ENCODE data around the gene KIDINS220.

The KIDINS220 gene

DNA sequence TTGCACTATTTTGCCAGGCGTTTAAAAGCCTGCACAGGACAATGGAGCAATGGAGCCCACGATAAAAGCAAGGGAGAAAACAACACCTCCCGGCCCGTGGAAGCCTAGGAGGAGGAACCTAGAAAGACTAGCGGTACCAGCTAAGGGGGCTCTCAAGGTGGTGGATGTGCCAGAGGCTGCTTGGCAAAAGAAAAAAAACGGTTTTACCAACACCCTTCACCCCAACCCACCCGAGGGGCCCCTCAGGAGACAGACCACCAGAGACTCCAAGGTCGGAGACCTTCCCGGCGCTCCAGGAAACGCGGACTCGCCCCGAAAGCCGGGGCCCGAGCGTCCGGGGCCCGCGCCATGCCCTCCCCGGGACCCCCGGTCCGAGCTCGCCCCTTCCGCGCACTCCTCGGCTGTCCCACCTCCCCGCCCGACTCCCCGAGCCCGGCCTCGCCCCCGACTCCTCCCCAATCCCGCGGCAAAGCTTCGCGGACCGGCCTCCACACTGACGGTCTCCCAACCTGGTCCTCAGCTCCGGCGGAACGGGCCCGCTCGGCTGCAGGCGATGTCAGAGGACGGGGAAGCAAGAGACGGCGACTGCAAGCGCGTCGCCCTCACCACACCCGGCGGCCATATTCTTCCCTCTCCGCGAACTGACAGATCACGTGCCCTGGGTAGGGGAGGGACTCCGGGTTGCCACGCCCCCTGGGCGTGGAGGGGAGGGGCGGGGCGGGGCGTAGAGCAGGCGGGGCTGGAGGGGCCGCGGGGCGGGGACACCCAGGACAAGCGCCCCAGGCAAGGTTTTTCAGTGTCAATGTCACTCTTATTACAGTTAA, at the start of gene KIDINS220:
Gene KIDINS220 (minus strand): TSS at position 643 of the 824 bp plus-strand sequence. CDS start 10,520 bp downstream, outside the sequence.
- DNase-seq: peak; percentile 31

DNA sequence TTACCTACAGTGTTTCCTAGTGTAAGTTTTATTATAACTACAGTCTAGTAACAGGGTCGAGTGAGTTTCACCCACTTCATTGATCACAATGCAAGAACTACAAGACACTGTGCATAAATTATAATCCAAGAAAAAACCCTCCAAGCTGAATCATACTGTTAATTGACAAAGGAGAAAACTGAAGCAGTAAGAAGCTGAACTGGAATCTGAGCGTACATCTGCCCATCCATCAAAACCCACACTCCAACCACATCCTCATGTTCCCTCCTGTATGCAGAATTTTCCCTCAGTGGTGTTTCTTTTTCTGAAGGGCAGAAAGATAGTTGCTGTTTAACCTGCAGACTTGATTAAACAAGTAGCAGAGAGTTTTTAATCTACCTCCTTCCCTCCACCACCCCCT, 49.5 kb upstream of the KIDINS220 start:
- DNase-seq: no peak

DNA sequence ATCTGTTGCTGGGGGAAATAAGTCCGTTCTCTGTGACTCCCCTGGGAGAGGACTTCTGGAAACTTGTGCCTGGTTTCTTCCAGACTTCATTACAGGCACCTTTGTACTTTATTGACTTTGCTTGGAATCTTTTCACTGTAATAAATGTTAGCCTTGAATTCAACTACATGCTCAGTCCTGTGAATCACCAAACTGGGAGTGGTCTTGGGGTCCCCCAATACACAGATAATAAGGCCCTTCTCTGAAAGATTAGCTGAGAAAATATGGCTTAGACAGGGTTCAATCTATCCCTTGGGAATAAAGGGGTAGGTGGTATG, 48.7 kb upstream of the KIDINS220 start:
- no peak for DNase-seq

DNA sequence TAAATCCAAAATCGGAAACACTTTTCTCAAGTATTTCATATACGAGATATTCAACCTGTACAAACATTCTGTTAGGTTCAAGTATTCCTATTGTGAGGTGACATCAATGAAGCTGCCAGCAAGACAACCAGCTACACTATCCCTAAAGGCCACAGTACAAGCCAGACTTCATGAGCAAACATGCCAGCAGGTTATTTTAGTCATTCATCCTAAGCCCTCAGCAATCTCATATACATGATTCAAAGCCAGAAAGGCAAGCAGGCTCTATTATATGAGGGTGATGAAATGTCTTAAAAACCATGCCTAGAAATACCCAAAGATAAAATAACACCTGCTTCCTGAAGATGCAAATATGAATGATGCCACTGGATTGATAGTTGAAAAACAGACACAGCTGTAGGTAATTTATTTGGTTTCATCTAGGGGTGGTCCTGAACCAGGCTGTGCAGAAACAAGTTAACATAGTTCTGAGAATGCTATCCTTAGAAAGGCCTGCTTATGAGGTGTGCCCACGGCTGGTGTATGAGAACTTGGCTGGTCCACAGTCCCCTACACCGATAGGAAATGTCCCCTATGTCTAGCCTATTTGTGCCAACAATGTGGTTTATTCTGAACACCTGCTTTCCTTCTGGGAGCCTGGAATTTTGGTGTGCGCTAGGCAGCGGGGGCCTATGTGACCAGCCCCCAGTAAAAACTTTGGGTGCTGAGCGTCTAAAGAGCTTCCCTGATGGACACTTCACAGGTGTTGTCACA, 48.2 kb upstream of the KIDINS220 start:
- no peak for DNase-seq

DNA sequence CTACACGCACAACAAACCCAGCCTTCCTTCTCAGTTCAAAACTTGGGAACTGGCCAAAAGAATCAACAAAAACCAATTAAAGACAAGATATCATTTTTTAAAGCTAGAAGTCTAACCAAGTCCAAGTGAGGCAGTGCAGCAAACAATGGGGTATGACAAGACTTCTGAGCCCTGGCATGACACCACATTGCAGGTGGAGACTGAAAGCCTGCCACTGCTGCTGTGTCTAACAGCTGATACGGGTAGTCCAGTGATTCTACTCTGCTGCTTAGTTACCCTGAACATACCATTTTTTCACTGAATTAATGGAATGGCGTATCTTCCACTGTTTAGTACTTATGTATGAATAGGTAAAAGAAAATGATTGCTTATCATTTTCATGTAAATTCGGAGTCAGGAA, 47.4 kb upstream of the KIDINS220 start:
- DNase-seq: no peak

DNA sequence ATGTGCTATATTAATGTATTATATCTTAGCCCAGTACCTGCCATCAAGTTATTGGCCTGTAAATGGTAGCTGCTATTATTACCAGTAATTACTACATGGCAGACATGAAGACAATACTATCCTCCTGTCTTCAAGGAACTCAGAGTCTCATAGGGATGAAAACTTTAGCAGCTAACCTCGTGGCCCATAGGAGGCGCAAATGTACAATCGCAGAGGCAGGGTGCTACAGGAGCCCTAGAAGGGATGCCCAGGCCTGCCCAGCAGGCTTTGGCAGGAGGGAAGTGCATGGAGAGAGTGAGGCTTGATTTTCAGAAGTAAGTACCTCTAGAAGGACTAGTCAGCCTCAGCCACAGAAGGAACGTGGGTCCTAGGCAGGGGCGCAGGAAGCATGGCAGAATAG, 44.7 kb upstream of the KIDINS220 start:
- no peak for DNase-seq

DNA sequence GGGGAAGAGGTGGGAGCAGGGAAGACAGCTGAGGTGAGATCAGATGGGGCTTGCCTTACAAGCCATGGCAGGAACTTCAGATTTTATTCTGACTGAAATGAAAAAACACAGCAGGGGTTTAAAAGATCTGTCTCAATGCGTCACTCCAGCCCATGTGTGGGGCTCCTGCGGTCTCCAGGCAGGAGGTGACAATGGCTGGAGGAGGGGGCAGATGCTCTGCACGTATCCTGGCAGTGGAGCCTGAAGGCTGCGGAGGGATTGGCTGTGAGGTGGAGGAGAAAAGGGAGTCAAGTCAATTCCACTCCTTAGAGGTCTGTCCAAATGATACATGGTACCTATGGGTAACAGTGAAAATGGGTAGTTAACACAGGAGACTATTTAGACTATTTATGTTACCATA, 40.5 kb upstream of the KIDINS220 start:
- DNase-seq: no peak

DNA sequence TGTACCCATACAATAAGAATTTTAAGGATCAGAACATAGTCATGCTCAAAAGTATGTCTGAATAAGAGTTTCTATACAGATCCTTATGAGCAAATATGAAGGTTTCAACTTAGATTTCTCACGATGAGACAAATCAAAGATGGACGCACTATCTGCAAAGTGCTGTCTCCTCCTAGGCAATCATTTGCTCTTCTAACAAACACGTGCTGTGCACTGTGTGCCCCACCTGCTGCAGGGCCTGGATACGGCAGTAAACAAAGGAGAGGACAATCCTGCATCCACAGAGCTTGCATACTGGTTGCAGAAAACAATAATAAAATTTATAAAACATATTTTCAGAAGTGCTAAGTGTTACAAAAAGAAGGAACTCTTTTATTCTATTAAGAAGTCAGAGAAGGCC, 39.9 kb upstream of the KIDINS220 start:
- DNase-seq: no peak

DNA sequence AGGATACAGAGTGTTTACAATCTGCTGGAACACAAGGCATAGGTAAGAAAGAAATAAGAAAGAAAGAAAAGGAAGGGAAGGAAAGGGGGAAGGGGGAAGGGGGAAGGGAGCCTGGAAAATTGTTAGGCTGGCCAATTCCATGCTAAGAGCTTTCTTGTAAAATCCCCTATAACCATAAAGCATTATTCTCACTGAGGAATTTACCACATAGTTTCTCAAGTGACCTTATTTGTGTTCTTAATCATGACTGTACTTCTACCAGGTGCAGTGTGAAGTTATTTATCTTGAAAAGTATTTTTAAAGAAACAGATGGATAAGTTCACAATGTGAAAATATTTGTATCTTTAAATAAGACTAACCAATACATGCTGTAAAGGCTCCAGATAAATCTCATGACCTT, 39.2 kb upstream of the KIDINS220 start:
- no peak for DNase-seq

DNA sequence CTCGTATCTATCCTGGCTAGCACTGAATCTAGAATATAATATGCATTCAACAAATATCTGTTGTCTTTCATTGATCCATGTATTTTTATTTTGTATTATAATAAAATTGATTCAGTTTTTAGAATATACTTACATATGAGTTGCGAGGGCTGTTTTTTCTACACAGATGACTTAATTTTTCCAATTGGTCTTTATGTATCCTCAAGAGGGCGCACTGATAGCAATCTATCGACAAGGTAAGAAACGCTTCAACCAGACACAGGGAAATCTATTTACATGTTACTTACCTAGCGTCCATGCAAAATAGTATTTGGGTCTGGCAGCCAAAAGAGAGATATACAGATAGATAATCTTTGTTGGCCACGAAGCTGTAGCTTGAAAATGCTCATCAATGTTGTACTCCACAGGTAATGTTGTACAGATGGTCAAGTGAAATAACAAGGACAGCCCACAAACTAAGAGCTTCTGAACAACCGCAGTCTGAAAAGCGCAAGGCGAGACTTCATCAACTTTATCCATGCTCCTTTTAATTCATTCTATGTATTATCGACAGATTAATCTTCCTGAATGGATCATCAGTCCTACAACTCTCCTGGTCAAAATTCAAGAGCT, 35.5 kb upstream of the KIDINS220 start:
- DNase-seq: no peak

DNA sequence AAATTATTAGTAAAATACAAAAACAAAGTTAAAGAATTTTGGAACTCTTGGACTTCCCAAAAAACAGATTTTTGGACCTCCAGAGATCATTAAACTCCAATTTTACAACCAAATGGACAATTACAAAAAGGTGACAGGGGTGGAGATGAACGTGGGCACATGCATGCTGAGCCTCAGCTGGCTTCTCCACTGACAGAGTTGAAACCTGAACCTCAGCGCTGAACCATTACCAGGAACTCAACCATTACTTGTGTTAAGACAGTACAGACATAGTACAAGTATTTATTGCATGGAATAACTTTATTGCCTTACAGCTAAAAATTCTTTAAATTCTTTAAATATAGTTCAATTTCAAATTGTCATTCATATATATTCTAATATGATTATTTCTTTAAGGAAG, 33.0 kb upstream of the KIDINS220 start:
- no peak for DNase-seq

DNA sequence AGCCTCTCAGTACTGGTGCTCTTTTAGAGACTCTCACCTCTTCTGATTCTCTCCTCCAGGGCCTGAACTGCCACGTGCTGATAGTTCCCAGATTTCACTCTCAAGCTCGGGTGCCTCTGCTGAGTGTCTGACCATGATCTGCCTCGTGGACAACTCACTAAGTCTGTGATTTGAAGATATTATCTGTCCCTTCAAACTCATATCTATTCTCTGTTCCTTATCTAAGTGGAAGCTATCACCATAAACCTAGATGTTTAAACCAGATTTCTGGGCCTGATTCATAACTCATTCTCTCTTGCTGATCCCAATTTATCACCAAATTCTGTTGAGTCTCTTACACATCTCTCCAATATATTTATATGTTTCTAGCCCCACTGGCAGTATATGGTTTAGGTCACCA, 29.9 kb upstream of the KIDINS220 start:
- DNase-seq: no peak

DNA sequence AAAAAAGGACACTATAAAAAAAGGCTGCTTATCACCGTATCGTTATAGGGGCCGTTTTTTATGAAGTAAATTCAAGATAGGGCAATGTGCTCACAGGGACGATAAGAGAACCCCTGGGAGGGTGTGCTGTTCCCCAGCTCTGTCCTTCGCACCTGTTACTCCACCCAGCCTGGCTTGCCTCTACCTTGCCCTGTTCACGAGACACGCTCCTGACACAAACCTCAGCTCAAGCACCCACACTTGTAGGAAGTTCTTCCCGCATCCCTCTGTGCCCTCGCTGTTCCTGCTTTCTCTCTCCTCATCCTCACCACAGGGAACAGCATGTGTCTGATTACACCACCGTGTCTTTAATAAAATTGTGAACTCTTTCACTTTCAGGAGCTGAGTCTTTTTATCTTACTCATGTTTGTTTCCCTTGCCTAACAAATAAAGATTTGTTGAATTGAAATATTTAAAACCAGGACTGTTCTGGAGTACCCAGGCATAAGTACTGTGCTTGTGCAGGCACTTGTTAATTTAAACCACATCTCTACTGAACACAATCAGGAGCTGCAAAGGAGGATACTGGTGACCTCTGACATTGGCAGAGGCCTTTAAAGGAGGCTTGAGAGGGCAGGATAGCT, 26.0 kb upstream of the KIDINS220 start:
- no peak for DNase-seq

DNA sequence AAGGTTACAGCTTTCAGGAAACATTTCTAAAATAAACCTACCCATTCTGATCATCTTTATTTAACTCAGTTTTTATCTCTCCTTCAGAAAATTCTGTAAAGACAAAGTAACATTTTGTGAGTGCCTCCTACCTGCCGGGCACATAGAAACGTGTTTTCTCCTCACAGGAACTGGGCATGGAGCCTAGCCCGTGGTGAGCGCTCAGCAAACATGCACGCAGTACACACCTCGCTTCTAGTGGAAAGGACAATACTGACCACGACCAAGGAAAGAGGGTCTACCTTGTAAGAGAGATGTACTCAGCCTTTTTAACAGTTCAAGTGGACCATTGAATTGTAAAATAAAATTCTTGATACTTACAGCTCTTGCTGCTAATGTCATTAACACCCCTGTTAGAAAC, 24.8 kb upstream of the KIDINS220 start:
- no peak for DNase-seq

DNA sequence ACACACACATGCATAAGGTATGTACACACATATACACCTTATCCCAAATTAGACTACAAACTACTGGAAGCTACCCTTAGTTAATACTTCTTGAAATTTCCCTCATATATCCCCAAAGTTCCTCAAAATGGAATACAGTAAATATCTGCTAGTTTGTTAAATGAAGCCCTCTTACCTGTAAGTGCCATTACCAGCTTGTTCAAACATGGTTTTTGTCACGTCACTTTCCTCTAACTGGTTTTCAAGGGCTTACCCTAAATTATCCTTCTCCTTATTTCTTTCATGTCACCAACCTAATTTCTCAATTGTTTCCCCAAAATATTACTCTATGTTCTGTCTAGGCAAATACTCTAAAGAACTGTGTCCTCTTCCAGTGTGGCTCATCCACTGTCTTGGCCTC, 24.4 kb upstream of the KIDINS220 start:
- no peak for DNase-seq

DNA sequence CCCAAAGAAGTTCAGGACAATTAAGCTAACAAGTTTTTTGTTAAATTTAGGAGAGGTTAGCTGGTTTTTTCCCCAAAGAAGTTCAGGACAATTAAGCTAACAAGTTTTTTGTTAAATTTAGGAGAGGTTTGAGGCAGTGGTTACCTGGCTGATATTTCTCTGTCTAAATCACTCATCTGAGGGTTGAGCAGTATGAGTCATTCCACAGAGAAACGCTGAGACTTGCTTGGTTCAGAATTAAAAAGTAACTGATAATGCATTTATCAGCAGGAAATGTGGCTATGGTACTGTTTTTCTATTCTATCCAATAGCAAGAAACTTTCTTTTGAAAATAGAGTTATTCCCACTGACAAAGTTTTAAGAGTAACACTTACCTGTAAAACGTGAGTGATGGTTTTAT, 22.8 kb upstream of the KIDINS220 start:
- no peak for DNase-seq

DNA sequence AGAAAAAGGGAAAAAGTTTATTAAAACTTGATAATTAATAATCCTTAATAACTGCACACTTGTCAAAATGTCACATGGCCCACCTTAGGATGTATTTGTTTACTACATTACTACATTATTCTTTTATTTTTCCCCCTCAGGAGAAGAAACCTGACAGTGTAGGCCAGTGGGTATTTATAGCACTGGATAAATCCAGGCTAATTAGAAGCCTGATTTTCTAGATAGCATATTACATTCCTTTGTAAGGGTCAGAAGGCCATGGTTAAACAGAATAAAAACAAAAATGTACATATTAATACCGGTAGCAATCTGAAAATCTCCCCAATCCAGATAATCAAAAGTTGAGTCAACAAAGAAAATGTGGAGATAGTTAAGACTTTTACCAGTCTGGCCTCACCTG, 21.5 kb upstream of the KIDINS220 start:
- DNase-seq: no peak

DNA sequence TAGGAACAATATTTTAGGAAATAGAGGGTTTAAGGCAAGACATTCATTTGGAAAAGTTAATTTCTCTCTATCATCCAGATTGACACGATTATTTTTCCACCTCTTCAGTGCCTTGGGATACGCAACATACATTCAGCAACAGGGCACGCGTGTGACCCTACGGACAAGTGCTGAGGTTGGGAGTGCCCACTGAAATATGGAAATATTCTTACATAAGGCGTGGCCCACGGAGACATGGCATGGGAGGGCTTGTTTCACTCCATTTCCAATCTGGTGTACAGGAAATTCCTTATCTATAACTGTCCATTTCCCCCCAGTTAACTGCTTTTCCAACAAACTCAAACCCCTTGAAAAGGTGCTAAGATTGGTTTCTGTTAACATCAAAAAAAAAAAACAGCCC, 20.9 kb upstream of the KIDINS220 start:
- DNase-seq: no peak

DNA sequence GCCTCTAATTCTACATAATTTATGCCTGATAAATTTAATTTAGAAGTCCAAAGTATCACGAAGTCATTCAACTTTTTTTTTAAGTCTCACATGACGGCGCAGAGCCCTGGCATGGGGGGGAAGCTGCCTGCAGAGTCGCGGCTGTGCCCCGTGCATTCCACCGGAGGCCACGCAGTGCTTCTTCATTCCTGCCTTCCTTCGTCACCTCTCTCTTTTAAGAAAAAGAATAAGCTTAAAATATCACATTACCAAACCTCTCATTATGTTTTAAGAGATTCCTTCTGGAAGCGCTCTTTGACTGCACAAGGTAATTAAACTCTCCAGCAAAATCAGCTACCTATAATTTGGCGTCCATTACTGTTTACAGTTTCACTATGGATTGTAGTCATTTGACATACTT, 20.3 kb upstream of the KIDINS220 start:
- DNase-seq: no peak

DNA sequence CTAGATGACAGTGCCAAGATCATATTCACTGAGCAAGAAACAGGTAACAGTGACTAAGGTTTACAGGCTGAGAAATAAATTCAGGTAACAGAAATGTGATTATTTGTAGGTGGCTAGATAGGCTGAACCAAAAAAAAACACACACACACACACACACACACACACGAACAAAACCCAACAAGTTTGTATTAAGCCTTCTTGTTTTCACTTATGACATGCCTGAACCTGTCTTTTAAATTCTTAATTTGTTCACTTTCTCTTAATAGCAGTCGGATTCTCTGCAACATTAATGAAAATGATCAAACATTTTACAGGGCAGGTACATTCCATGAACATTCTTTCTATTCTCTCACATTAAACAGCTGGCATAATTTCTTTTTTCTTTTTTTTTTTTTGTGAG, 18.8 kb upstream of the KIDINS220 start:
- DNase-seq: no peak

DNA sequence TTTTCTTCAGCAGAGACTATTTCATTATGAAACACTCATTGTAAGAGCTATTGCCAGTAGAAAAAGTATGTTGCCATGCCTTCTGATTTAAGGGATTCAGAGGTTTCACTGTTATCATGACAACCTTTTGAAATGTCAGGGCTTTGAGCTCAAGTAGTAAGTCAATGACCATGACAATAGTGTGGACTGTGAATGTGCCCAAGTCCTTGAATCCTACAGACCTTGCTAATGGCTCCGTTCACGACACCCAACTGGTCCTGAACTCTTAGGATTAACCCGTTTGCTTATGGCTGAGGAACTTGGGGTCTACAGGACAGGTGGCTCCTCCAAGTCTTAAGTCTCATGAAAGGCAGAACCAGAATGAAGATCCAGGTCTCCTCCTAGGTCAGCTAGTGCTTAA, 17.6 kb upstream of the KIDINS220 start:
- DNase-seq: no peak

DNA sequence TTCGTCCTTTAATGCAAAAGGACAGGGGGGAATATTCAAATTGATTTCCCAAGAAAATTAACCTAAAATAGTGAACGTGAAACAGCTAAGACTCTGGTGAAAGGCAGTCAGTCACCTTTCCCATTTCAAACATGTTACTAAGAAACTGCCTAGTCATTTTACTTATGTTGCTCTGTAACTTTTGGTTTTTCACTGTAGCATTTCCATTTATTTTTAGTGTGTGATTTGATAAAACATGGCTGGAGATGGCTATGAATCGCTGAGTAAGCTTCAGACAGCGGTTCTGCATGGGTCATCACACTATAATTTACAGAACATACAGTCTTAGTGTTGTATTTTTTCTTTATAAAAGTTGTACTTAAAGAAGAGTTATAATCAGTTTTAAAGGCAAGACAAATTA, 16.0 kb upstream of the KIDINS220 start:
- no peak for DNase-seq

DNA sequence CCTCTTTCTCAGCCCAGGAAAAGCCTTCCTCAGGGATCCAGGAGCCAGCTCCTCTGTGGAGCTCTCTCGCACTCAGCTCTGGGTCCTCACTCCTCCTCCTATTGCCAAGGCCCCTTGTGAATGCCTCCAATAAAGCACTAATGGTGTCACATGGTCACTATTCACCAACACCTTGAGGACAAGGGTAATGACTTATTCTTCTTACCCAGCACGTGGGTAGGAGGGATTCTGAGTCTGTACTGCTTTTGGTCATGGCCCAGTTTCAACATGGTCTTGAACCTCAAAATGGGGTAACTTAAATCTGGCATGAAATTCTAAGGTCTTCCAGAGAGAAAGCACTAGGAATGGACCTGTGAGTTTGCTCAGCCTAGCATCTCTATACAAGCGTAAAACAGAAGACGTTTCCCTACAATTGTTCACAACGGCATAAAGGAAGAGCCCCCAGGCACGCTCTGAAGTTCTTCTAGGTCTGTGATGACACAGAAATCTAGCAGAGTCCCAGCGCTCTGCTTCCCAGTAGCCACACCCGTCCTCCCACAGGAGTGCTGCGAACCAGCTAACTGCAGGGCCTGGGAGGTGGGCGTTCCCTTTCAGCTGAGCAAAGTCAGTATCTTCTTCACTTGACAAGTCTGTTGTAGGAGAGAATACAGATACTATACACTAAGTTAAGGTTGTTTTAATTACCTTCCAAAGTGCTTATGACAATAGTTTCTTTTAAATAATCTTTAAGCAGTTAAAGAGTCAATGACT, 14.6 kb upstream of the KIDINS220 start:
- no peak for DNase-seq
